Activated CD8-positive, alpha-beta memory T cell treated with anti-CD3 and anti-CD28 coated beads, Interleukin-2, amount 50 U/mL, for 4 hours (primary cell): Measurements from ENCODE around the gene TRMT2A.

Source experiments
- DNase-seq: peaks from one replicate; pipeline ENCODE4 v3.0.0-alpha.2; 2020

Gene TRMT2A

GRCh38 chr22:20117633-20118299 is 740 bp upstream of the TRMT2A start:
- peak; percentile 71 for DNase-seq

DNA sequence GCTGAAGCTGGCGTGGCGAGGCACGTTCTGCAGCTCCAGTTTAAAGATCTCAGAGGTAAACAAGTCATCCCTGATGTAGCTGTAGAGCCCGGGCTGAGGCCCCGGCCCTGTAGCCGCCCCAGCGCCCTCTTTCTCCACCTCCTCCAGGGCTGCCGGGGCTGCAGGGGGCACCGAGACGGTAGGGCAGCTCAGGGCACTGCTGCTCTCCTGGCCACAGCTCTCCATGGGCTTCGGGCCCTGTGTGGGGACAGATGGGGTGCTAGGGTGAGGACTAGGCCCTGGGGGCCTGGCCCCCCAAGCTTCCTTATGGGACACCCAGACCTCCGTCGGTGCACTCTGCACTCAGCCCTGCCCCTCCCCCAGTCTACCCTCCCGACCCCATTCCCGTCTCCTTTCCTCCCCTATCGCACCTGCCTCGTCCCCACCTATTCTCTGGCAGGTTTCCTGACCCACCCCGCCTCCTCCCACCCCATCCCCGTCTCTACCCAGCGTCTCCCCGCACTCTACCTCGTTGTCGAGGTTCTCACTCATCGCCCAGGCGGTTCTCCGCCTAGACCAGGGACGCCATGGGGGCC is 563 bp downstream of the TRMT2A start:
- DNase-seq, result no peak

GRCh38 chr22:20115691-20116375 is 1.2 kb downstream of the TRMT2A start, which contains the start of gene RANBP1:
RANBP1 (plus strand) TSS chr22:20116104; CDS start chr22:20116185, 81 bp downstream.
- DNase-seq, result no peak

- DNase-seq, result no peak
These were observed 2.2 kb downstream of the TRMT2A start for GRCh38 chr22:20114506-20115475.

- DNase-seq, result no peak
These were observed 3.3 kb downstream of the TRMT2A start for GRCh38 chr22:20113551-20114310.

- no peak for DNase-seq
These were observed 4.2 kb downstream of the TRMT2A start for GRCh38 chr22:20112623-20113511.

DNA sequence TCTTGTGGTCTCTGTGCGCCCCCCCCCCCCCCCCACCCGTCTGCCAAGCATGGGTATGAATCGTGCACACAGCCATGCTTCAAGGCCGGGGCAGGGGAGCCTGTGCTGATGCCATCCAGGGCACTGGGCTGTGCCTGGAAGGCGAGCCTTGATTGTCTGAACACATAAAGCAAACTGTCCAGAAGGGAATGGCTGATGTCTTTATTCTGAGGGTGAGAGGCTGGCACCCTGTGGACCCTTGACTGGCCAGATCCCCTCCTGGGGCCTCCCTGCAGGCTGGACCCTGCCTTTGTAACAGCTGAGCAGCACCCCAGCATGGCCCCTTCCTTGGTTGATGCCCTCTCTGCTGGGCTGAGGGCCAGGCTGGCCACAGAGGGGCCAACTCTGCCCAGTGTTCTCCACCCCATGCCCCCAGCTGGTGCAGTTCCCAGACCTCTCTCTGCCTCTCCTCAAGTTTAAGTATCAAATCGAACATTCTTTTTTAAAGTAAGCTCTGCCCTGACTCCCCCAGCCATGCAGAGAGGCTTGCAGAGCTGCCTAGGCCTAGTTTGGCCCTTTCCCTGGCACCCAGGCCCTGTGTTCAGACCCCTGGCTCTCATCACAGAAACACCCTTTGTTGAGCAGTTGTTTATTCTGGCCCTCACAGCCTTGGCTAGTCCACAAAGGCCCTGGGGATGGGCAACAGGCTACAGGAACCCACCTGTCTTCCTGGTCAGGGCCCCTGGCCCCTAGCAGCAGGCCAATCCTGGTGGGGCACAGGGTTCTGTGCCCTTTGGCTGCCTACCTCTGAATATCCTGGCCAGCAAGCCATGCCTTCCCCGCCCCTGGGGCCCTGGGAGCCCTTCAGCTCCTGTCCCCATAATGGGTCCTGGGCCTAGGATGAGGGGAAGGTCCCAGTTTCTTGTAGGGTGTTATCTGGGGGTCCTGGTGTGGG is 5.1 kb downstream of the TRMT2A start:
- no peak for DNase-seq

DNA sequence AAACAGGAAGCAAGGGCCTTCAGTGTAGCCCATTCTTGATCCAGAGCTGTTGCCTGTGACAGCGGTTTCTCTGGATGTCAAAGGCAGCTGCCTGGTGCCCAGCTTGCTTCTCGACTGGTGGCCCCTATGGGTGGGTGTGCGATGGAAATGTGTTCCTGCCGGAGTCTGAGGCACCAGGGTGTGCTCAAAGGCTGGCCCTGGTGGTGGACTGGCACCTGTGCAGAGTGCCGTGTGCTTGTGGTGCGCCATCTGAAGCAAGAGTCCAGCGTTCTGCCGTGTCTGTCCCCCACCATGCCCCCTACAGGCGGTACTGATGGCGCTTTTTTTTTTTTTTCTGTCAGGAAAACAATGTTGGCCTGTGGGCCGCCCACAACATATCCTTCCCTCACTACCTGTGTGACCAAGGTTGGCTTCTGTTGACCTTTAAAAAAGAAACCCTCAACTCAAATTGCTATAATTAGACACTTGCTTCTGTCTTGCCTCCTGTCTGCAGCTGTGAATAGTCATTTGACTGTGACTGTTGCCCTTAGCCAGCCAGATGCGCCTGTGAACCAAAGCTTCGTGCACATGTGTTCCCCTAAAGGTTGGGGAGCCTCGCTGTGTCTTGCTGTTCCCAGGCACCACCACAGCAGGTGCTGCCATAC is 5.9 kb downstream of the TRMT2A start:
- peak; percentile 49 for DNase-seq

DNA sequence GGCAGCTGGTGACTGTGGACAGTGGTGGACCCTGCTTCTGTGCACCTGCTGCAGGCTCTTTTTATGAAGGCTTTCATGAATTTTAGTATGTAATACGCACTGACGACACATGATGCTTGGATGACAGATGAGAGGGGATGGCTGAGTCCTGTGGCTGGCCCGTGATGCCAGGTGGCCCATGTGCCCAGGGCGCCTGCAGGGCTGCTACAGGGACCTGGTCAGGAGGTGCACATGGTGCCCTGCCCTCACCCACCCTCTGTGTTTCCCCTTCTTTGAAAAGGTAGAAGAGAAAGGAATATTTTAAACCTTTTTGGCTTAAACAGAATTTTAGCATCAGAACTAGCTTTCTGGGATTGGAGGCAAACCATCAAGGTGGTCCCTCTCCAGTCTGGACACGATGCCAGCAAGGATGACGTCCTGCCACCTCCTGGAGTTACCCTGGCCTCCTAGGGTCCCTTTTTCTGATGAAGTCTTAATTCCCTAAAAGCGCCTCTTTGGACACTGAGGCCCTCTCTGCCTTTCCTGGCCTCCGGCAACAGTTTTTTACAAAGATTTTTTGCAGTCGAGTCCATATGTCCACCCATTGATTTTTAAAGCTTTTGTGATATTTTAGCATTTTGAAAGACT is 6.6 kb downstream of the TRMT2A start:
- DNase-seq, result no peak

DNA sequence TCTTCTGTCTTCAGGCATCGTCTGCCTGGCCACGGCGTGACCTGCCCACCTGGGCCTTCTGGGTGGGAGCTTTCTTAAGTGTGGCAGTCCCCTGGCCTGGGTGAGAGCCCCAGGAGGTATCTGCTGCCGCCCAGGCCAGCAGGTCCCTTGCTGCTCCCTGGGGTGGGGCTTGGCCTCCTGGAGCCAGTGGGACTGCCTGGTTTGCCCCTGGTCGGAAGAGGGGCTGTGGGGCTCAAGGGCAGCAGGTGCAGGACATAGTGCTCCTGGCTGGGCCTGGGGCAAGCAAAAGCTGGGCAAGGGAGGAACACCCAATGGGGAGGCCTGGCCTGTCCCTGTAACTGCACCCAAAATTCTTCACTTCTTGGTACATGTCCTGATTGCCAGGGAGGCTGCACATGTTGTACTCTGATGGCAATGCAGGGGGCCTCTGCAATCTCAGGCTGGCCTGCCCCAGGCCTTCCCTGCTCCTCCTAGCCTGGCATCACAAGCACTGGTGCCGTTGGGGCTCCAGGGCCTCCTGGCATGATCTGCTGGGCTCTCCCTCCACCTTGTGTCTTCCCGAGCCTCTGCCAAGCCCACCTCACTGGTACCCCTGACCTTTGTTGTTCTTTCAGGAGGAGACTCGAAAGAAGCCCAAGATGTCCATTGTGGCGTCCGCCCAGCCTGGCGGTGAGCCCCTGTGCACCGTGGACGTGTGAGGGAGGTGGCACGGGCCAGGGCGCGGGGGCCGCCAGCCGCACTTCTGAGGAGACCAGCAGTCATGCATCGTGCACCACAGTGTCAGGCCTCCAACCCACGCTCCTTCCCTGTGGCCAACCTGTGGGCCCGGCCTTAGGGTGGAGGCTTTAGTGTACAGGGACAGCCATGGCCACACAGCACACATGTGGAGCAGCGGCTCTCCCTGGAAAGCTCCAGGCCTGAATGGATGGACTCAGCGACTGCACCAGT is 7.3 kb downstream of the TRMT2A start:
- no peak for DNase-seq

DNA sequence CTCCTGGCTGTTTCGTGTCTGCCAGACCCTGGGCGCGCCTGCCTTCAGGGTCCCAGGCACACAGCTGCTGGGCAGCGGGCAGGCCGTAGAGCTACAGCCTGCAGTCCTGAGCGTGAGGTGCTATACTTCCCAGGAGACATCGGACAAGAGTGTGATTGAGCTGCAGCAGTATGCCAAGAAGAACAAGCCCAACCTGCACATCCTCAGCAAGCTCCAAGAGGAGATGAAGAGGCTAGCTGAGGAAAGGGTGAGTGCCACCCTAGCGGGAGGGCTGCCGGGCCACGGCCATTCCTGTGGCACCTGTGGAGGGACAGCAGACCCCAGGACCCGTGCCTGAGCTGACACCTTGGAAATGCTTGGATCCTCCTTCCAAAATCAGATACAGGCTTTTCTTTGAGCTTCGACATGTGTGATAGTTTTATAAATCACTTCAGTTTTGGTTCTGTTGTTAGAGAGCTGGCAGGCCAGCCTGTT is 8.2 kb downstream of the TRMT2A start:
- DNase-seq, result no peak

- DNase-seq, result no peak
These were observed 8.9 kb downstream of the TRMT2A start for GRCh38 chr22:20107951-20108756.

DNA sequence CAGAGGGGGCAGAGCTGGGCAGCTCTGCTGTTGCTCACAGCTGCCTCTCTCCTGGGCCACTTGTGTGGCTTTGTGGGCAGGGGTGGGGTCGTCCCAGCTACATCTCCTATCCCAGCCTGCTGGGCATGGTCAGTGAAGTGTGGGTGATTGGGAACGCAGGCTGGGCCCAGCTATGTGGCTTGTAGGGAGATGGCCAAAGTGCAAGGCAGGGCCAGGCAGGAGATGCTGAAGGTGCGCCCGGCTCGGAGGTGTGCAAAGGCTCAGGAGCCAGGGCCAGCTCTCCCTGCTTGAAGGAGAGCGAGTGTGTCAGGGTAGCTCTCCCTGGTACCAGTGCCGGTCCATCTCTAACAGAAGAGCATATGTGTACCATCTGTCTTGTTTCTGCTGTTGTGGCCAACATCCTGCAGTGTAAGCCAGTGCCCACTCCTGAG is 9.5 kb downstream of the TRMT2A start:
- no peak for DNase-seq

- DNase-seq, result no peak
These were observed 10.2 kb downstream of the TRMT2A start for GRCh38 chr22:20106849-20107237.

GRCh38 chr22:20106205-20106848 is 10.7 kb downstream of the TRMT2A start:
- DNase-seq, result no peak
